HG02759 (cell line): ENCODE data around the gene VTI1A.

Experiments
- ATAC-seq: cut with Tn5 transposase; IDR thresholded peaks from one replicate; pipeline ENCODE4 v1.9.1; 2021; ENCODE audit warnings: mild to moderate bottlenecking, moderate library complexity; ENCODE audit not compliant: unreplicated experiment

The VTI1A gene

DNA sequence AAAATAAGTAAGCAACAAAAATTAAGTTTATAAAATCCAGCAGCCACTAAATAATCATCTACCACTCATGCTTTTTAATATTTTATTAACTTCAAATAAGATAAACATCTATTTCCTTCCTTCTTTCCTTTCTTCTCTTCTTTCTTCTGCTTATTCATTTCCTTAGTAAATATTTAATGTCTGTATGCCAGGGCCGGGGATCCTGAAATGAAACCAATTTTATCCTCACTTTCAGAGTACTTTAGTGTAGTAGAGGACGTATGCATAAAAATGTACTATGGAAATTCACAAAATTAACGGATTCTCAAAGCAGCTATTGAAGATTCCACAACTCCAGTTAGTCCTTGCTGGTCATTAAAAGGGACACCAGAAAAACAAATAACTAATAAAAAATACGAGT lies 224.7 kb downstream of the VTI1A start:
- ATAC-seq = no peak

DNA sequence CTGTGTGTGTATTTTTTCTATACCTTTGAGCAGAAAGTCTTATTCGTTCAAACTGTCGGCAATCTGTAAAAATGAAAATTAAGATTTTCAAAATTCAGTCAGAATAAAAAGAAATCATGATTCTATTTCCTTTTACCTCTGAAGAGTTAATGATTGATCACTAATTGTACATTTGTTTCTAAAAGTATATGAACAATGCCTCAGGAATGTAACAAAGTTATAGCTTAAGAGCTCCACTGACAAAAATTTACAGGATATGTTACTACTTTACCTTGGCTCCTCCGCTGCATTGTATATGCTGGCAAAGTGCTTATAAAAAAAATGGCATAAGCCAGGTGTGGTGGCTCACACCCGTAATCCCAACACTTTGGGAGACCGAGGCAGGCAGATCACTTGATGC lies 225.7 kb downstream of the VTI1A start:
- ATAC-seq = no peak

DNA sequence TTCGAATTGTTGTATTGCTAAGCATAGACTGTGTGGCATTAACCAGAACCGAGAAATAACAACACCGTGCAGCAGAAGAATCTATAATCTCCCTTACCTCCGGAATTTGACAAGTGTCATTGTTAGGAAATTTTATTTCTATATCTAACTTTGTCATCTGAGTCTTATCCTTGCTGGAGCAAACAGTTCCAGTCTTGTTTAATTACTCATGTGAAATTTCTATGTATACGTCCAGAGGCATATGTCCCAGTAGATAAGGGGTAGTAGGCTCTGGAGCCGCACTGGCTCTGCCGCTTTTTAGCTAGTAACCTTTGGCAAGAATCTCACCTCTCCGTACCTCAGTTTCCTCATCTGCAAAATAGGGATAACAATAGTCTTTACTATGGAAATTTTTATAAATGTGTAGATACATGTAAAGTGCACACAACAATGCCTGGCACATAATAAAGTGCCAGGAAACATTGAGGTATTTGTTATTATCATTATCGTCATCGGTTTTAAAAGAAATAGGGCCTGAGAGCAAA lies 228.6 kb downstream of the VTI1A start:
- no peak for ATAC-seq

DNA sequence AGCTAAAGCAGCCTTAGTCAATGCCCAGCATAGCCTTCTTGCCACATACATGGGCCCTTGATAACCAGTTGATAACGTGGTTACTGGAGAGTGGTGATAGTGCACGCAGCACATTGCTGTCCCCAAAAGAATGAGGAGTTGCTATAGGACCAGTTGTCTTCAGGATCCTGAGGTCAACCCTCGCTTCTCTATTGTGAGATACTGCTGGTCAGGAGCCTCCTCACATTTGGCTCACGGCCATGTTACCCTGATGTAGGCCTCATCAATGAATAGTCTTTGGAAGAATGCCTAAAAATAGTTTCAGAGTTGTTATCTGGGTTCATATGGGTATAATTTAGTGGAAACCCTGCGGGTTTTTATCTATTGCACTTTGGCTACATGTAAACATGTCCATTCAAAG lies 230.7 kb downstream of the VTI1A start:
- no peak for ATAC-seq

DNA sequence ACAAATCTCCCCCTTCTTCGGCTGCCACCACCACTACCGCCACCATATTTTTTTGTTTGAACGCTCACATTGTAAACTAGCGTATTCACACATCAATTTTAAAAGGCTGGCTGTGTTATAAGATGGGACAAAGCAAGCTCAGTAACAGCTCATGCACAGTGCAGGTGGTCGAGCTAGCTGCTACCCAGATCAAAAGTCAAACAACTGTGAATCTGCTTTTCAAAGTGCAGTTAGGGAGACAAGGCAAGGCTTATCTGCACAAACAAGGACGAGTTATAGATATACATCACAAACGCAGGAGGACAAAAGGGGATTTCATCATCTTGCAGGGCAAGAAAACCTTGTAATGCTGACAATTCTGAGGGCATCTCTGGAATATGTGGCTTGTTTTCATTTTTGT lies 231.6 kb downstream of the VTI1A start:
- ATAC-seq = no peak

DNA sequence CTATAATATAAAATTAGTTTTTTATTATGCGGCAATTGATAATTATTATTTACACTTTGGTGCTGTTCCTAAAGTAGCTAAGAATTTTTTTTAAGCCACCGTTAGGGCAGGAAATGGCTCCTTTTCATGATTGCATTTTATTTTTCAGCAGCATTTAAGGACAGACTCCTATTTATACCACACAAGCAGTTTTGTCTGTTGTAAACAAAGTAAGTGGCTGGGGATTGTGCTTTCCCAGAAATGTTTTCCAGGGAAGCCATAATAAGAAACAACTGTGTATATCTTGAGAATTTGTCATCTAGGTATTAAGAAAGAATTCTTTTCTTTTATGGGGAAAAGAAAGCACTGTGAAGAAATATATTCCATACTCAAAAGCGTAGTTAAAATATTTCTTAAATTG lies 232.0 kb downstream of the VTI1A start:
- ATAC-seq = no peak

DNA sequence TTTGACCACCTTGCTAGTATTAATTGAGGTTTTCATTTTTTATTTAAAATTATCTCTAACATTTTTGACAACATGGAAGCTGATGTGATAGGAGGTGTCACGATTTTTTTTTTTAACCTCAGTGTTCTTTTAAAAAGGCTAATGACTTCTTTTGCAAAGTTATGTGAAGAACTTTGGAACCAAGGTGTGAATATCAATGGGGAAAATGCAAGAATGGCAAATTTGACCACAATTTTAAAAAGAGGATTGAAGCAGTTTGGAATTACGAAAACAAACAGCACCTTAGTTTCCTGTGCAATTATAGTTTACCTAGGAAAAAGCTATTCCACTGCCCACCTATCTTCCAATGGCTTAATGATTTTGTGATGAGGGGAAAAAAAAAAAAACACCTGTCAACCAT lies 232.4 kb downstream of the VTI1A start:
- ATAC-seq = no peak

DNA sequence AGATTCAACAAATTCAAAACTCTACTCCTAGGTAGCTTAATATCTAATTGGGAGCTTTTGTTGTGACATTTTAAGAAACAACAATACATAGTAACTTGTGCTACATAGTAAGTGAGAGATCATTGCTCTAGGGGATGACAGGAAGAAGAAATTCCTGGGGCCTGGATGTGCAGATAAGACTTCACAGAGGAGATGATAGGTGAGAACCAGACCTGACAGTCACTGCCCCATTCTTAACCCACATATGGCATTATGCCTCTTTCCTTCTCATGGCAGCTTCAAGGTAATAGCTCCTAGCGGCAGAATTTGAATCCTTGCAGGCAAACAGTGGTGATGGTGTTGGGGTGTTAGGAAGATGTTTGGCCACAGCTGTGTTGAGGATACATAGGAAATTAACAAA lies 233.6 kb downstream of the VTI1A start:
- ATAC-seq = no peak

DNA sequence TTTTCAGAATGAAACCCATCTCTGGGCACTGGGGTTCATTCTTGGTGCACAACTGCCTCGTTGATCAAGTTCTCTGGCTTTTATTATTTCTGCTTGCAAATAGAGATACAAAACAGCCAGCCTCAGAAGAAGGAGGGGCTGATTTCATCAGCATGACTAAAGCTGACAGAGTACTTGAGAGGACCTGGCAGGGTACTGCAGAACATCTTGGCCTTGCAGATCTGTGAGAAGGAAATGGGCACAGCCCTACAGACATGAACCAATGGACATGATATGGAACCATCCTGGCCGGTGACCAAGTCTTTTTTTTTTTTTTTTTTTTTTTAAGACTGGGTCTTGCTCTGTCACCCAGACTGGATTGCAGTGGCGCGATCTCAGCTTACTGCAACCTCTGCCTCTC lies 240.6 kb downstream of the VTI1A start:
- no peak for ATAC-seq

DNA sequence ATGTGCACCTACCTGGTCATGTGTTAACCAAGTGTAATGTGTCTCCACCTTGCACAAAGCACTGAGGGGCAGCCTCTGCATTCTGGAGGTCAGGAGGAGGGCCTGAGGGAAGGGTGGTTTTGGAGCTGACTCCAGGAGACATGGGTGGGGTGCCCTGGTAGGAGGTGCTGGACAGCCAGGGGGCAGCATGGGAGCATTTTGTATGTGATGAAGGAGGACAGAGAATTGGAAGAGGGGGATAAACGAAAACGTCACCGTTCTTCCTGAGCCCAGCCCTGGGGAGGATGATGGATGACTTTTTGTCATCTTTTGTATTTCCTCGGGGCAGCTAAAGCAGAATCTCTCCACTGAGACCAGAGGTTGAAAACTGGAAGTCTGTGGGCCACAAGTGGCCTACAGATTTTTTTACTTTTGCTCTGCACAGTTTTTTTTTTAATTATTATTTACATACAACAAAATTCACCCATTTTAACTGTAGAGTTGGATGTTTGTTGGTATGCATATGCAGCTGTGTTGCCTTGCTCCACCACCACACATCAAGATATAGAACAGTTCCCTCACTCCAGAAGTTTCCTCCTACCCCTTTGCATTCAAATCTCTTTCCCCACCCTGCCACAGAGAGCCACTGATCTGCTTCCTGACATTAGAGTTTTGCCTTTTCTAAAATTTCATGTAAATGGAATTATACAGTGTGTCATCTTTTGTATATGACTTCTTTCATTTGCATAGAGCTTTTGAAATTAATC lies 242.5 kb downstream of the VTI1A start:
- ATAC-seq = no peak

DNA sequence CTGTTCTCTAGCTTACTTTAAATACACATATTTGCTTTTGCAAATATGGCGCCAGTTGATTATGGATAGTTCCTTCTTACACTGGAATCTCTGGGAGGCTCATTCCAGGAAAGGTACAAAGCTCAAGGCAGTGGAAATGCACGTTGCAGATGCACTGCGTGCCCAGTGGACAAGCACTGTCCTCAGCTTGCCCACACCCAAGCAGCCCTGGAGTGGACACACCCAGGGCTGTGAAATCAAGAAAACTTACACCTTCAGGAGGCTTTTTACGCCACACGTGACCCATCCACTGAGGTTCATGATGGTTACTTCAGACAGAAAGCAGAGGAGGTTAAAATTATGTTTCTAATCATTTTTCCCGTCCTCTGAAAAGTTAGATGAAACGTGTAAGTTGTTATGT lies 248.5 kb downstream of the VTI1A start:
- ATAC-seq = no peak

DNA sequence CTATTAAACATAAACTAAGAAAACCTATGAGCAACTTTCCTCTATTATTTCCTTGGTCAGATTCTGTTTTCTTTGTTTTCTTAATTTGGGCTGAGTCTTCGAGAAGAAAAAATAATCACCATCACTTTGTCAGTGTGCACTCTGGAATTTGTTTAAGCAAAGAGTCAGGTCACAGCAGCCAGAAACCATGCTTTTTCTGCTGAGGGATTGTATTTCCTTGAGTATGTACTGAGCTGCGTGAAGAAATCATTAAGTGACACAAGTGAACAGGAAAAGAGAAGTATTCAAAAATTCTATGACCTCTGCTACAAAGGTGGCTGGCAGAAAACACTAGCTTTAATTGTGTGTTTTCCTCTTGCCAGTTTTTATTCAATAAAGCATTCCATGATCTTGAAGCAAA lies 249.6 kb downstream of the VTI1A start:
- ATAC-seq = no peak

DNA sequence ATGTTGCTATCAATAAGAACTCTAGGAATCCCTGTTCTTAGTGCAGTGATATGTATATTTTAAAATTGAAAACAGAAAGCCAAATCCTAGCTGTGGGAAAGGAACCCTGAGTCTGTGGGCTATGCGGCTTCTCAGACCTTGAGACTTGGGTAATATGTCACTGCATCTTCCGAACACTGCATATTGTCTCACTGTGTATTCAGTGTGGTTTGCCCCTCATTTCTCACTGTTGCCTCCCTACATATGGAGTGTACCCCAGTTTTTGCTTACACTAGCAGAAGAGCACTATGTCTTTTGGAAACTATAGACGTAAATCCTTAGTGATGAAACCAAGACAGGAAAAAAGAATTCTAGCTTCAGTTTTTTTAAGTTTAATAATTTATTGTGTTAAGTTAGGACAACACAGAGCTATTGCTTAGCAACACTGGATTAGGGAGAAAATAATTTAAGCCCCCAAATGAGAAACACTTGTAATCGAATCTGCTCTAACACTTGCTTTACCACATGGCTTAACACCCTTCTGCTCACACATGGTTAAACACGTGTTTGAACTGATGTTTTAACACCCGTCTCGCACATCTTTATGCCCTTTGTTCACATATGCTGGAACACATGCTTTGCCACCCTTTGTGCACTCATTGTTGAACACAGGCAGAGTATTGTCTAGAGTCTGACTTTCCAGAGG lies 251.3 kb downstream of the VTI1A start:
- no peak for ATAC-seq

DNA sequence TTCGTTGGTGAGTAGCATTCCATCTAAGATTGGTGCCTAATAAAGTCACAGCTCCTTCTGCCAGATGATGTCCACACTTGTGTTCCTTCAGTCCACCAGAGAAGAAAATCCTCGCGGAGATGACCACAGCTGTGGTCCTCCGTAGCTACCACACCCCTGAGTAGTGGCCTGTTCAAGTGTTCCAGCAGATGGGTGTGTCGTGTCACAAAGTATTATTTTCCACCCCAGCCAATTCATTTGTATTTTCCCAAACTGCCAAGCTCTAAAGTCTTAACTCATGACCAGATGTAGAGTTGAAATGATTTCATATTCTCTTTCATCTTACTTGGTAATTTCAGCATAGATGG lies 251.8 kb downstream of the VTI1A start:
- ATAC-seq = no peak

DNA sequence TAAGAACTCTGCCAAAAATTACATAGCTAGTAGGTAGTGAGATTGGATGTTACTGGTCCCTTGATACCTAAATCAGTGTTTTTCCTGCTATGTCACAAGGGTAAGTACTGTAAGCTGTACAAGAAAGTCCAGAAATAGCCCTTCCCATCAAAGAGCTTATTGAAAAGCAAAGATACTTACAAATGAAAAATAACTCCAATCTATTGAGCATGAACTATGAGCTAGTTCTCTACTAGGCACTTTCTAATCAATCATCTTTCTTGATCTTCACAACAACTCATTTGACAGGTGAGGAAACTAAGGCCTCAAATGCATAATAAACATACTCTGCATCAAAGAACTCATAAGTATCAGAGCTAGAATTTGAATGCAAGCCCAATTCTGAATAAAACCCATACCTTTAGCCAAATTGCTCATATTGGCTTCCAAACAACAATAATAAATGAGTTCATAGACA lies 253.2 kb downstream of the VTI1A start:
- no peak for ATAC-seq

DNA sequence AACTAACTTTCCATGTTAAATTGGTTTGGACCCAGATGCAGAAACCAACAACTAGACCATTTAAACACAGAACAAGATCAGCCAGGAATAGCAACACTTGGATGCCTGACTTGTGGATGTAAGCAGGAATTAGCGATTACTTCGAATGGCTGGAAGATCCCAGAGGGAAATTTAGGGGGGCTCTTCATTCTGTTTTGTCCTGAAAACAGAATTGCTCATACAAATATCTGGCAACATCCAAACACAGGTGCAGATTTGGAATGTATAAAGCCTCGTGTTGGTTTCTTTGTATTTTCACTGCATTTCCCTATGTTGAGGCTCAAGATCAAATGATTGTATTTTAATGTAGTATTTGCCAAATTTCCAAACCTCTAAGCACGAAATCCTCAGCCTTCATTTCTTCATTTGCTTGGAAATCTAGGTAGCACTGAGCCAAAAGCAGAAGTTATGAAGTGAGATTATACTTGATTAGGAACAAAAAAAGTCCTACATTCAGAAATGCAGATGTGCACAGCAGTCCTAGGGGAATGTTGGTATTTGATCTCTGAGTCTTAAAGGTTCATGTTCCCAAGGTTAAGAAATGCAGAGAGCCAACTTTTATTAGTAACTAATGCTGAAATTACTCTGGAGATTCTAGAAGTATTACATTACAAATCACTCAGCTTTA lies 254.3 kb downstream of the VTI1A start:
- no peak for ATAC-seq

DNA sequence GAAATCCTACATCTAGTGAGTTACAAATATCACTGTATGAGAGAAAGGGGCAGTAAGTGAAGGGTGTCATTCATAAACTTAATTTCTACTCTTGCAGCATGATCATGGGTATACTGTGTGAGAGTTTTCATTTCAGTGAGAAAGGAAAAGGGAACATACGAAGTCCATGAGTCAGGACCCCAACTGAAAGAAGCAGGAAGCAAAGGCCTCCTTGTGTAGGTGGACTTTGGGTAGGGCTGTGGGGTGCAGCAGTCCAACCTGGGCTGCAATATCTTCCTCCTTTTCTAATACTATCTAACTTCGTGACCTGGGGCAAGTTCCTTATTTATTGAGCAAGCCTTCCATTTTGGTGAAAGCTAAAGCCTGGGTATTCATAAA lies 254.9 kb downstream of the VTI1A start:
- ATAC-seq = no peak

DNA sequence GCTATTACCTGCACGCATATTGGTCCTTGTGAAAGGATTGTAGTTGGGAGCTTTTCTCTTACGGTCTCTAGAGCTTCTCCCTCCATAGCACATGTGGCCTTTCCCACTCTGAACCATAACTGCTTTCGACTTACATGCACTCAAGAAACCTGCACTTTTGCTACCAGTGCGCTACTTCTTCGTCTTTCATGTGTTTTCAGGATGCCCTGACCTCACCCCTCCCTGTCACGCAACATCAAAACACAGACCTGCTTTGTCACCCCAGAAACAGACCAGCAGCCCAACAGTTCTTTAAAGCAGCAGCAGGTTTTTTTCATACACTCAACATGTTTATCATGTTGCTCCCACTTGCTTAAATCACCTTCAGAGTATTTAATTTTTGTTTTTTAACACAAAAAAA lies 259.6 kb downstream of the VTI1A start:
- no peak for ATAC-seq

DNA sequence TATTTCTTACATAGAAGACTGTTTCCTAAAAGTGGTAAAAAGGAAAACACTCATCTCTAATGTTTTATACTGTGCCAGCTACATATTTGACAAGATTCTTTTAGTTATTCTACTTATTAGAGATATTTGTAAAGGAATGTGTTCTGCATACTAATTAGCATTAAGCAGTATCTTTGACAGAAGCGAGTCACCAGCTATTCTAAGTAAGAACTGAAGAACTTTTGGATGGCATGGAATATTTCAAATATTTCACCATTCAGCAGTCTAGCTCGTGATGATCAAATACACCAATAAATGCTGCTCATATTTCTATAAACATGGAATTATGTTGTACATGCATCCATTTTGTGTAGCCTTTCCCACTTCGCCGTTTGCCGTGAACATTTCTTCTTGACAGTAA lies 261.4 kb downstream of the VTI1A start:
- ATAC-seq = no peak

DNA sequence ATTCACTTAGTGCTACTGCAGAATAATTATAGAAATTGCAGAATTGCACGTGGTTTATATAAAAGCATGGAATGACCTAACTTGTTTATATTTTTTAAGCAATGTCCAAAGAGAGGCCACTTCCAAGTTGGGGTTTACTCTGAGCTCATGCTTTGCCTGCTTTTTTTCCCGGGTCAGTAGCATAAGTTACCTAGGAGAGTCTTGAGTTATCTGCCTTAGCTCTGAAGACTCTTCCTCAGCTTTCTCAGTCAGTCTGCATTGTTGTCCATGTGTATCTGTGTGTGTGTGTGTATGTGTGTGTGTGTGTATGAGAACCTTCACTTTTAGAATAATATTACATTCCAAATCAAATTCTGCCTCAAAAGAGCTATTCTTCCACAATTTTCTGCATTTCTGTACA lies 263.5 kb downstream of the VTI1A start:
- no peak for ATAC-seq

DNA sequence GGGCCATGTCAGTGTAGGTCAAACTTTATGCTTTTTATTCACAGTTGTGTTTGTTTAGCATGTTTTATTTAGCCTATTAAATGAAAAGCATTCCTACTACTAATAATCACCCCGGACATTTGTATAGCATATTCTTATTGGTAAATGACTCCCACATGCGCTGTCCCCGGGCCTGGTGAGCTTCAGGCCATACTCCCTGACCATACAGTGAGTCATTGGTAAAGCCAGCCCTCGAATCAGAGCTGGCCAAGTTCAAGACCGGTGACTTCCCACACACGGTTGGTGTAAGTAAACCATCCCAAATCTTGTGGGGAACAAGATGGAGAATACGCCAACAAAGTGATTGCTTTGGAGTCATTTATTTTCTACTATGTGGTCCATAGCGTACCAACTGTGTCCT lies 264.4 kb downstream of the VTI1A start:
- no peak for ATAC-seq

DNA sequence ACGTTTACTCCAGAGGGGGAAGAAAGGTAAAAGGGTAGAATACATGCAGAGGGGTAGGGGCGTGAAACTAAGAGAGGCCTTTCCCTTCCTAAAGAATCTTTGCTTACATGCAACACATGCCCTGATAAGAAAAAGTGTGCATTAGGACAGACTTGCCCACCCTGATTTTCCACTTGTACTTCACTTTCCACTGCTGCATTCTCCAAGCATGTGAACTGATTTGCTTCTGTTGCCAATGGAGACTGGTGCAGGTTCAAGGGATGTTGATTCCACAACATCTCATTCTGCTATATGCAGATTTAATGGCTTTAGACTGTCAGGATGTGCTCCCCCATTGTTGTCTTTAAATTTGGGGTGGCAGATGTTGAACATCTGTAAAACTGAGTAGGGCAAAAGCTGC lies 265.5 kb downstream of the VTI1A start:
- no peak for ATAC-seq
